Choroid plexus epithelial cell (primary cell): ENCODE data around the gene CCDC188.

Experiments
- DNase-seq: peaks from one replicate; pipeline ENCODE4 v3.0.0-alpha.2; 2010; ENCODE audit warnings: low read depth
- H3K4me3 ChIP-seq: 2 replicates; pipeline ENCODE4 v1.5.1; 2011; ENCODE audit warnings: low read depth, mild to moderate bottlenecking, control low read depth, low read length, moderate library complexity
- CTCF ChIP-seq: conservative IDR thresholded peaks from 2 replicates; pipeline ENCODE4 v1.5.1; 2011; ENCODE audit warnings: low read depth, mild to moderate bottlenecking, control low read depth, inconsistent platforms, low read length, moderate library complexity

CCDC188 gene

GRCh38 chr22:20188567-20188877 is 37.7 kb upstream of the CCDC188 start:
- TF ChIP-seq CTCF, result no peak
- no peak overlapping the region for H3K4me3 ChIP-seq
- no peak for DNase-seq

GRCh38 chr22:20187777-20188566 is 37.1 kb upstream of the CCDC188 start:
- no peak for TF ChIP-seq CTCF
- DNase-seq, result no peak
- H3K4me3 ChIP-seq, result no peak overlapping the region

GRCh38 chr22:20186871-20187546 is 36.2 kb upstream of the CCDC188 start:
- no peak for TF ChIP-seq CTCF
- DNase-seq, result no peak
- no peak overlapping the region for H3K4me3 ChIP-seq

GRCh38 chr22:20186183-20186870 is 35.5 kb upstream of the CCDC188 start:
- peak; percentile 40 for TF ChIP-seq CTCF
- no peak overlapping the region for H3K4me3 ChIP-seq
- DNase-seq, result peak; percentile 14

- no peak for DNase-seq
- no peak for TF ChIP-seq CTCF
- no peak overlapping the region for H3K4me3 ChIP-seq
Observed at GRCh38 chr22:20185750-20186149, 34.9 kb upstream of the CCDC188 start.

GRCh38 chr22:20184501-20185165 is 33.8 kb upstream of the CCDC188 start:
- H3K4me3 ChIP-seq, result no peak overlapping the region
- DNase-seq, result no peak
- TF ChIP-seq CTCF, result no peak
